NCI-H446 (cell line): Measurements from ENCODE around the gene SORL1.
"Not testable (repeated sequence)": the region's sequence is repeated elsewhere in the genome, so short reads cannot be mapped to it uniquely, and the experiment has no call there.

ENCODE experiments used
- DNase-seq, 2 experiments: peaks; one replicate each; lab custom pipeline; 2025; lab: John Stamatoyannopoulos, UW

Gene SORL1

GRCh38 chr11:121451986-121452608, at the start of gene SORL1:
TSS of gene SORL1 (plus strand) at chr11:121452314. CDS start at chr11:121452332, 18 bp downstream.
- DNase-seq: peak; percentile 63 to 71

- DNase-seq: no peak
Observed at GRCh38 chr11:121405646-121406045, 46.5 kb upstream of the SORL1 start.

- DNase-seq: no peak
Observed at GRCh38 chr11:121406291-121406690, 45.8 kb upstream of the SORL1 start.

- no peak for DNase-seq
Observed at GRCh38 chr11:121408830-121409229, 43.3 kb upstream of the SORL1 start.

GRCh38 chr11:121410041-121410440, 42.1 kb upstream of the SORL1 start:
- DNase-seq: not testable (repeated sequence)

GRCh38 chr11:121411330-121411729, 40.8 kb upstream of the SORL1 start:
- DNase-seq: not testable (repeated sequence)

GRCh38 chr11:121412000-121412587, 40.0 kb upstream of the SORL1 start:
- DNase-seq: no peak

- peak in 1 of 2 experiments; percentile 7 for DNase-seq
Observed at GRCh38 chr11:121412711-121413415, 39.3 kb upstream of the SORL1 start.

- DNase-seq: no peak
Observed at GRCh38 chr11:121414141-121414913, 37.8 kb upstream of the SORL1 start.

- peak; percentile 27 to 72 for DNase-seq
Observed at GRCh38 chr11:121415856-121416255, 36.3 kb upstream of the SORL1 start.

- DNase-seq: peak; percentile 78 to 97
Observed at GRCh38 chr11:121417055-121417551, 35.0 kb upstream of the SORL1 start.

GRCh38 chr11:121417607-121418006, 34.5 kb upstream of the SORL1 start:
- no peak for DNase-seq

GRCh38 chr11:121418625-121419114, 33.4 kb upstream of the SORL1 start:
- DNase-seq: peak in 1 of 2 experiments; percentile 25

- DNase-seq: peak in 1 of 2 experiments; percentile 41
Observed at GRCh38 chr11:121419836-121420235, 32.3 kb upstream of the SORL1 start.

GRCh38 chr11:121420398-121420797, 31.7 kb upstream of the SORL1 start:
- no peak for DNase-seq

- no peak for DNase-seq
Observed at GRCh38 chr11:121421149-121421901, 30.8 kb upstream of the SORL1 start.

- no peak for DNase-seq
Observed at GRCh38 chr11:121422675-121423074, 29.4 kb upstream of the SORL1 start.

- DNase-seq: no peak
Observed at GRCh38 chr11:121425828-121426227, 26.3 kb upstream of the SORL1 start.

- DNase-seq: no peak
Observed at GRCh38 chr11:121426476-121427399, 25.4 kb upstream of the SORL1 start.

GRCh38 chr11:121427400-121427744, 24.7 kb upstream of the SORL1 start:
- no peak for DNase-seq
